Activated CD4-positive, alpha-beta T cell treated with anti-CD3 and anti-CD28 coated beads, Interleukin-2, amount 50 U/mL, for 16 hours (primary cell): Measurements from ENCODE around the gene SH3RF3.
A peak's percentile ranks its signal among the peaks of the same experiment; 100 is the strongest.

Experiments used
- DNase-seq: peaks from one replicate; pipeline ENCODE4 v3.0.0-alpha.2; 2020

SH3RF3 gene

GRCh38 chr2:109466674-109467575 is 337.9 kb downstream of the SH3RF3 start:
- DNase-seq: no peak

GRCh38 chr2:109467701-109468100 is 338.7 kb downstream of the SH3RF3 start:
- no peak for DNase-seq

GRCh38 chr2:109468893-109469292 is 339.9 kb downstream of the SH3RF3 start:
- DNase-seq: no peak

- DNase-seq: no peak
Observed at GRCh38 chr2:109471658-109472057, 342.7 kb downstream of the SH3RF3 start.

GRCh38 chr2:109472331-109472959 is 343.4 kb downstream of the SH3RF3 start:
- DNase-seq: no peak

- DNase-seq: no peak
Observed at GRCh38 chr2:109472974-109473373, 344.0 kb downstream of the SH3RF3 start.

GRCh38 chr2:109473616-109474318 is 344.8 kb downstream of the SH3RF3 start:
- no peak for DNase-seq

GRCh38 chr2:109474319-109474825 is 345.4 kb downstream of the SH3RF3 start:
- no peak for DNase-seq

GRCh38 chr2:109475531-109476210 is 346.7 kb downstream of the SH3RF3 start:
- DNase-seq: peak; percentile 54

GRCh38 chr2:109476641-109477441 is 347.8 kb downstream of the SH3RF3 start:
- DNase-seq: no peak

GRCh38 chr2:109478906-109479493 is 350.0 kb downstream of the SH3RF3 start:
- DNase-seq: no peak

- no peak for DNase-seq
Observed at GRCh38 chr2:109479804-109480203, 350.8 kb downstream of the SH3RF3 start.

GRCh38 chr2:109480486-109481195 is 351.6 kb downstream of the SH3RF3 start:
- no peak for DNase-seq

- DNase-seq: no peak
Observed at GRCh38 chr2:109481196-109481555, 352.2 kb downstream of the SH3RF3 start.

- no peak for DNase-seq
Observed at GRCh38 chr2:109481599-109481998, 352.6 kb downstream of the SH3RF3 start.

GRCh38 chr2:109482361-109482861 is 353.4 kb downstream of the SH3RF3 start:
- no peak for DNase-seq

GRCh38 chr2:109486711-109487535 is 357.9 kb downstream of the SH3RF3 start:
- DNase-seq: no peak

- DNase-seq: no peak
Observed at GRCh38 chr2:109487536-109487869, 358.5 kb downstream of the SH3RF3 start.

GRCh38 chr2:109487871-109488655 is 359.1 kb downstream of the SH3RF3 start:
- no peak for DNase-seq
